Tibial nerve (tissue), 4 donors: ENCODE measurements around the gene RETREG1. TPM values are rescaled to one million over a fixed set of nuclear protein-coding genes. Genes with fewer than 3 reads are reported as not detected.

Source experiments
- DNase-seq, 2 donors: peaks; one replicate each; pipeline ENCODE4 v3.0.0-alpha.2; 2019; ENCODE audit warnings: low spot score in 2 of 2
- H3K27ac ChIP-seq, 4 donors: fragments of 200-600 bp; sonication (generic) in 3 of 4; one replicate each; pipeline ENCODE4 v1.5.1; 2017 to 2019; ENCODE audit warnings: mild to moderate bottlenecking in 1 of 4
- H3K27me3 ChIP-seq, 2 donors: fragments of 200-600 bp; sonication (generic) in 1 of 2; one replicate each; pipeline versions ENCODE4 v1.5.1 to v1.6.0; 2017 to 2019
- H3K36me3 ChIP-seq, 3 donors: fragments of 200-600 bp; sonication (generic); one replicate each; pipeline ENCODE4 v1.5.1; 2018 to 2019
- H3K4me1 ChIP-seq, 4 donors: fragments of 200-600 bp; sonication (generic) in 3 of 4; one replicate each; pipeline ENCODE4 v1.5.1; 2017 to 2019
- H3K4me3 ChIP-seq, 4 donors: fragments of 200-600 bp; sonication (generic) in 3 of 4; one replicate each; pipeline ENCODE4 v1.5.1; 2017 to 2019; ENCODE audit warnings: mild to moderate bottlenecking in 1 of 4, moderate library complexity in 1 of 4
- H3K9me3 ChIP-seq, 4 donors: fragments of 200-600 bp; sonication (generic) in 3 of 4; one replicate each; pipeline ENCODE4 v1.5.1; 2017 to 2019
- EP300 ChIP-seq, 2 donors: sonication (generic); formaldehyde crosslinking; IDR thresholded peaks; one replicate each; pipeline ENCODE4 v1.6.1; 2017; ENCODE audit warnings: antibody characterized with exemption in 2 of 2, mild to moderate bottlenecking in 1 of 2
- POLR2A ChIP-seq, 2 donors: fragments of 450-650 bp; IDR thresholded peaks; one replicate each; pipeline ENCODE4 v1.6.1; 2017; ENCODE audit warnings: antibody characterized with exemption in 2 of 2, mild to moderate bottlenecking in 2 of 2, moderate library complexity in 2 of 2
- WGBS, 2 donors: methylation state at CpG; one replicate each; pipeline ENCODE4 v1.1.5; 2018; 5-methylcytosine and 5-hydroxymethylcytosine counted together
- total RNA-seq, 4 donors: library from RNA; depleted of rRNA; stranded (reverse); fragments of >200 nt; gene quantifications; one replicate each; pipeline ENCODE4 v1.1.0, GENCODE V29; 2016
- TF ChIP-seq, protein P1 (sequence below), 5 experiments: fragments of 200-600 bp in 3 of 5; fragments of 450-650 bp in 2 of 5; sonication (generic) in 3 of 5; IDR thresholded peaks; one replicate each; pipeline ENCODE4 v1.5.1; 2016 to 2019; ENCODE audit warnings: antibody characterized with exemption in 5 of 5, mild to moderate bottlenecking in 3 of 5, moderate library complexity in 2 of 5

The RETREG1 gene
- total RNA-seq, 4 donors from 2014 or later = 57.5 to 90.9 (median 77.0) TPM

DNA sequence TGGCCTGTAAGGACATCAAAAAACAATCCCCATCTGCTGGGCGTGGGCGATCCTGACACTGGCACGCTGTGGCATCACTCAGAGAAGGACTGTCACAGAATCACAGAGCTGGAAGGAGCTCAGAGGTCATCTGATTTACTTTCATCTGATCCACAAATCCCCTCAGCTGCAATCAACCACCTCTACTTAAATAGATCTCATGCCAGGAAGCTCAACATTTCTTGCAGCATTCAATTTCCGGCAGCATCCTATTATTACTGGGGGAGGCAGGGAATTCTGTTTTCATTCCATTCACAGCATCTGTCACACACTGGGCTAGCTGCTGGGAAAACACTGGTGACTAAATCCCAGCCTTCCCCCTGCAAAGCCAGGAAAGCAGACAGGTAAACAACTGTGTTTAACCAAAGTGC lies 38.3 kb downstream of the RETREG1 start:
- peak overlapping the region in 2 of 4 donors; percentile 0 to 8 for H3K27ac ChIP-seq
- TF ChIP-seq POLR2A (IDR thresholded peaks at IDR 0.05) = no peak
- no peak for TF ChIP-seq EP300 (IDR thresholded peaks at IDR 0.05)
- TF ChIP-seq, protein P1, sequence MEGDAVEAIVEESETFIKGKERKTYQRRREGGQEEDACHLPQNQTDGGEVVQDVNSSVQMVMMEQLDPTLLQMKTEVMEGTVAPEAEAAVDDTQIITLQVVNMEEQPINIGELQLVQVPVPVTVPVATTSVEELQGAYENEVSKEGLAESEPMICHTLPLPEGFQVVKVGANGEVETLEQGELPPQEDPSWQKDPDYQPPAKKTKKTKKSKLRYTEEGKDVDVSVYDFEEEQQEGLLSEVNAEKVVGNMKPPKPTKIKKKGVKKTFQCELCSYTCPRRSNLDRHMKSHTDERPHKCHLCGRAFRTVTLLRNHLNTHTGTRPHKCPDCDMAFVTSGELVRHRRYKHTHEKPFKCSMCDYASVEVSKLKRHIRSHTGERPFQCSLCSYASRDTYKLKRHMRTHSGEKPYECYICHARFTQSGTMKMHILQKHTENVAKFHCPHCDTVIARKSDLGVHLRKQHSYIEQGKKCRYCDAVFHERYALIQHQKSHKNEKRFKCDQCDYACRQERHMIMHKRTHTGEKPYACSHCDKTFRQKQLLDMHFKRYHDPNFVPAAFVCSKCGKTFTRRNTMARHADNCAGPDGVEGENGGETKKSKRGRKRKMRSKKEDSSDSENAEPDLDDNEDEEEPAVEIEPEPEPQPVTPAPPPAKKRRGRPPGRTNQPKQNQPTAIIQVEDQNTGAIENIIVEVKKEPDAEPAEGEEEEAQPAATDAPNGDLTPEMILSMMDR (IDR thresholded peaks at IDR 0.05) = no peak
- H3K4me1 ChIP-seq = peaks cover 0 to 47% (median 12%) of the 10 kb centered on the region in 4 donors
- no peak overlapping the region for H3K4me3 ChIP-seq
- WGBS, 2 donors = 80 to 84% methylated on average over 4 of the region's 4 CpGs
- H3K9me3 ChIP-seq = no peaks in the 10 kb centered on the region
- H3K36me3 ChIP-seq = no peaks in the 10 kb centered on the region
- H3K27me3 ChIP-seq = no peaks in the 10 kb centered on the region
- DNase-seq = no peak

DNA sequence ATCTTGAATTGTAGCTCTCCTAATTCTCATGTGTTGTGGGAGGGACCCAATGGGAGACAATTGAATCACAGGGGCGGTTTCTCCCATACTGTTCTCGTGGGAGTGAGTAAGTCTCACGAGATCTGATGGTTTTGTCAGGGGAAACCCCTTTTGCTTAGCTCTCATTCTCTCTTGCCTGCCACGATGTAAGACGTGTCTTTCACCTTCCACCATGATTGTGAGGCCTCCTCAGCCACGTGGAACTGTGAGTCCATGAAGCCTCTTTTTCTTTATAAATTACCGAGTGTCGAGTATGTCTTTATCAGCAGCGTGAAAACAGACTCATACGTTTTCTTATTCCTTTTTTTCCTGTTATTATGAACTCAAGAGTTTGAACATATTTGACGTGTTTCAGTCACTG lies 39.1 kb downstream of the RETREG1 start:
- TF ChIP-seq POLR2A (IDR thresholded peaks at IDR 0.05) = no peak
- TF ChIP-seq, protein P1 (IDR thresholded peaks at IDR 0.05) = no peak
- TF ChIP-seq EP300 (IDR thresholded peaks at IDR 0.05) = no peak
- Histone ChIP-seq H3K27ac (no peak overlapping the region), H3K4me1 (peaks cover 0 to 50% (median 12%) of the 10 kb centered on the region in 4 donors), H3K9me3 (no peaks in the 10 kb centered on the region), H3K27me3 (no peaks in the 10 kb centered on the region), H3K36me3 (no peaks in the 10 kb centered on the region), H3K4me3 (no peak overlapping the region)
- 92% methylated on average over 11 of the region's 11 CpGs for WGBS, 2 donors
- DNase-seq = no peak

DNA sequence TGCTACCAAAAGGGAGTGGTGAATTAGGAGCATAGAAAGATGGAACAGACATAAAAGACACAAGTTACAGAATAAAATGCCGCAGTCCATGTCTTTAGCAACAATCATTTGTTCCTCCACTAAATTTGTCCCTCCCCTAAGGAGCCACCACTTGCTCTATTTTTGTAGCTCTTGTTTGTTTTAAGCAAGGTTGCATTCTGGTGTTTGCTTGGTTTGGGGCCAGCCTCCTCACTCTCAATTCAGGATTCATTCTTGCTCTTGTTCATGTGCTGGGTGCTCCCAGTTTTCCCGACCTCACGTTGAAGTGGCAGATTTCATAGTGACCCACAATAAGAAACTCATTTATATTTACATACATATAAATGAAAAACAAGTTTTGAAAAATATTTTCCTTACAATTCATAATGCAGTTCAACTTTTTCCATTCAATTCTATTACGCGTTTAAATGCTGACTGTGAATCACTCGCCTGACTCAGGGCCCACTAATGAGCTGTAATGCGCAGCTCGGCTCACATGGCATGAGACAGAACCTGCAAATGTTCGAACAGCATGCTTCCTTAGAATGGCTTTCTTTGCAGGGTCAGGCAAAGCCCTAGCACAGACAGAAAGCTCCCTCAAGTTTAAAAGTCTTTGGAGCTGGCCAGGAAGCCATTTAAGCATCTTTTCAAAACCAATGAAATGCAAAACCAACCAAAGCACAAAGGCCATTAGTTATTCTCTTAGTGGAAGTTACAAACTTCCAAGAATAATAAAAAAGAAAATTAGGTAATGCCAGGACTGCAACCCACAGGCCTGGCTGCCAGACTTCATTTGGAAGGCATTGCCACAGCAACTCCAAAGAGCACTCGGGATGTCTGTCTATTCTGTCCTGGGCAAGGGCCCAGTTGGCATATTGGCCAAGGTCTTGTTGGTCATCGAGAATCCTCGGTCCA lies 41.7 kb downstream of the RETREG1 start:
- TF ChIP-seq, protein P1 (IDR thresholded peaks at IDR 0.05) = no peak
- peak in 1 of 2 donors; percentile 31 for TF ChIP-seq EP300 (IDR thresholded peaks at IDR 0.05)
- 38 to 39% methylated on average over 12 of the region's 12 CpGs for WGBS, 2 donors
- Histone ChIP-seq H3K4me1 (peaks cover 0 to 58% (median 9%) of the 10 kb centered on the region in 4 donors), H3K27me3 (no peaks in the 10 kb centered on the region), H3K27ac (peak overlapping the region in 3 of 4 donors; percentile 0 to 80 (median 77)), H3K9me3 (no peaks in the 10 kb centered on the region), H3K36me3 (no peaks in the 10 kb centered on the region), H3K4me3 (no peak overlapping the region)
- peak in 1 of 2 donors; percentile 40 for DNase-seq

DNA sequence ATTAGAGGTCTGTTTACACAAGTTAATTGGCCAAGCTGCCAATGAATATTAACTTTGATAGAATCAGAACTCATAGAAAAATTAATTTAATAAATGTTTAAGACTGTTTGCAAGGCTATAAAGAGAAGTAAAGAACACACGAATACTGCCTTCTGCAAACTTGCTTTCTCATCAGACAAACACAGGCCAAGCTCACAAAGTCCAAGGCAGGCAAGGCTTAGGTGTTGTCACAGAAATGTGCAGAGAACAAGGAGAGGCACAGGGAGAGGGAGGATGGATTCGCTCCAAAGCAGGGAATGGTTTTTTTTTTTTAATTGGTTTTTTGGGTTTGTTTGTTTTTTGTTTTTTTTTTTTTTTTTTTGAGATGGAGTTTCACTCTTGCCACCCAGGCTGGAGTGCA lies 43.4 kb downstream of the RETREG1 start:
- Histone ChIP-seq H3K27ac (no peak overlapping the region), H3K9me3 (no peaks in the 10 kb centered on the region), H3K4me1 (peaks cover 0 to 55% (median 8%) of the 10 kb centered on the region in 4 donors), H3K4me3 (no peak overlapping the region), H3K36me3 (no peaks in the 10 kb centered on the region), H3K27me3 (no peaks in the 10 kb centered on the region)
- TF ChIP-seq POLR2A (IDR thresholded peaks at IDR 0.05) = no peak
- no peak for TF ChIP-seq EP300 (IDR thresholded peaks at IDR 0.05)
- TF ChIP-seq, protein P1 (IDR thresholded peaks at IDR 0.05) = no peak
- no peak for DNase-seq
- 86 to 88% methylated on average over 2 of the region's 2 CpGs for WGBS, 2 donors
